GM12865 (cell line): ENCODE results near the gene MS4A8.
"Not testable (repeated sequence)": the region's sequence is repeated elsewhere in the genome, so short reads cannot be mapped to it uniquely, and the experiment has no call there.

ENCODE experiments used
- DNase-seq: peaks from one replicate; pipeline ENCODE4 v3.0.0; 2010; ENCODE audit warnings: low read depth
- H3K4me3 ChIP-seq: 2 replicates; pipeline ENCODE4 v1.5.1; 2011; ENCODE audit warnings: mild to moderate bottlenecking, low read depth, low read length, control low read depth
- TF ChIP-seq, protein P1 (sequence below): IDR thresholded peaks from 2 replicates; pipeline ENCODE4 v1.5.1; 2011; ENCODE audit warnings: low read length, control low read depth, low read depth, inconsistent platforms; ENCODE audit not compliant: insufficient read depth; ENCODE audit errors: missing control alignments

The MS4A8 gene, protein sequence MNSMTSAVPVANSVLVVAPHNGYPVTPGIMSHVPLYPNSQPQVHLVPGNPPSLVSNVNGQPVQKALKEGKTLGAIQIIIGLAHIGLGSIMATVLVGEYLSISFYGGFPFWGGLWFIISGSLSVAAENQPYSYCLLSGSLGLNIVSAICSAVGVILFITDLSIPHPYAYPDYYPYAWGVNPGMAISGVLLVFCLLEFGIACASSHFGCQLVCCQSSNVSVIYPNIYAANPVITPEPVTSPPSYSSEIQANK

GRCh38 chr11:60699284-60699691 lies at the start of gene MS4A8:
TSS of gene MS4A8 (plus strand) at chr11:60699612. CDS start at chr11:60700861, 1,249 bp downstream.
- TF ChIP-seq, protein P1, sequence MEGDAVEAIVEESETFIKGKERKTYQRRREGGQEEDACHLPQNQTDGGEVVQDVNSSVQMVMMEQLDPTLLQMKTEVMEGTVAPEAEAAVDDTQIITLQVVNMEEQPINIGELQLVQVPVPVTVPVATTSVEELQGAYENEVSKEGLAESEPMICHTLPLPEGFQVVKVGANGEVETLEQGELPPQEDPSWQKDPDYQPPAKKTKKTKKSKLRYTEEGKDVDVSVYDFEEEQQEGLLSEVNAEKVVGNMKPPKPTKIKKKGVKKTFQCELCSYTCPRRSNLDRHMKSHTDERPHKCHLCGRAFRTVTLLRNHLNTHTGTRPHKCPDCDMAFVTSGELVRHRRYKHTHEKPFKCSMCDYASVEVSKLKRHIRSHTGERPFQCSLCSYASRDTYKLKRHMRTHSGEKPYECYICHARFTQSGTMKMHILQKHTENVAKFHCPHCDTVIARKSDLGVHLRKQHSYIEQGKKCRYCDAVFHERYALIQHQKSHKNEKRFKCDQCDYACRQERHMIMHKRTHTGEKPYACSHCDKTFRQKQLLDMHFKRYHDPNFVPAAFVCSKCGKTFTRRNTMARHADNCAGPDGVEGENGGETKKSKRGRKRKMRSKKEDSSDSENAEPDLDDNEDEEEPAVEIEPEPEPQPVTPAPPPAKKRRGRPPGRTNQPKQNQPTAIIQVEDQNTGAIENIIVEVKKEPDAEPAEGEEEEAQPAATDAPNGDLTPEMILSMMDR: no peak
- DNase-seq: no peak
- H3K4me3 ChIP-seq: no peak within 1 kb of the TSS

DNA sequence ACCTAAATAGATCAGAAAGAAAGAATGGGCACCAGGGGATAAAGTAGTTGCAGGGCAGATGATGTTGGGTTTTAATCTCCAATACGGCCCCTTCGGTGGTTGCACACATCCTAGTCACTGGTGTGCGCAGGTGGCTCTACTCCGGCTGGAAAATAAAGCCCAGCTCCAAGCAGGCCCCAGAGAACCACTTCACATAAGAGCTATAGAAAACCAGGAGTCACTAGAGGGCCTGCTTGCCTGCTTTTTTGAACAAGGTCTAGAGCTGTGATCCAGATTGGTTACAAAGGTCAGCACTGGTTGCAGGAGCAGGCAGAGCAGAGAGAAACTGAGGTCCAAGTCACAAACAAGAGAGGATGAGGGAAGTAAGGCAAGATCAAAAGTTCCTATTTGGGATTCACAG lies 41.5 kb upstream of the MS4A8 start:
- no peak overlapping the region for H3K4me3 ChIP-seq
- peak; percentile 25 for DNase-seq
- TF ChIP-seq, protein P1: no peak

DNA sequence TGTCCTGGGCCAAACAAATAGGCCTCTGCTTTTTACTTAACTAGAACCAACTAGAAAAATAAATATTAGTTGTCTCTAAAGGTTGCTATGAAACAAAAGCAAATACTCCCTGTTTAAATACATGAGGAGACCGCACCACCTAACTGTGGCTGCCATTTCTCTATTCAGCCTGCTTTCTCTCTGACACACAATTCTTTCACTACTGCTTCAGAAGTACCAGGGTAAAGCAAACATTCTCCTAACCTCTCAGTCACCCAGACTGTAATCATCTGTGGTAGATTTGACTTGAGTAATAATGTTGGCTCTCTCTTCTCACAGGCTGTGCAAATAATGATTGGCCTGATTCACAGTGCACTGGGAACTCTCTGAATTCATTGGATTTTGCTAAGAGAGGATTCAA lies 41.0 kb upstream of the MS4A8 start:
- TF ChIP-seq, protein P1: no peak
- H3K4me3 ChIP-seq: no peak overlapping the region
- DNase-seq: no peak

GRCh38 chr11:60672255-60672654 lies 27.2 kb upstream of the MS4A8 start:
- TF ChIP-seq, protein P1: no peak
- H3K4me3 ChIP-seq: no peak overlapping the region
- DNase-seq: no peak

DNA sequence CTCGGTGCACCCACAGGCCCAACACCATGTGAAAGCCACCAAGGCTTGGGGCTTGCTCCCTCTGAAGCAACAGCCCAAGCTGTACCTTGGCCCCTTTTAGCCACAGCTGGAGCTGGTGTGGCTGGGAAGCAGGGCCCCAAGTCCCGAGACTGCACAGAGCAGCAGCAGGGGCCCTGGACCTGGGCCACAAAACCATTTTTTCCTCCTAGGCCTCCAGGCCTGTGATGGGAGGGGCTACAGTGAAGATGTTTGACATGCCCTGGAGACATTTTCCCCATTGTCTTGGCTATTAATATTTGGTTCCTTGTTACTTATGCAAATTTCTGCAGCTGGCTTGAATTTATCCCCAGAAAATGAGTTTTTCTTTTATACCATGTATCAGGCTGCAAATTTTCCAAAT lies 21.2 kb upstream of the MS4A8 start:
- not testable (repeated sequence) for H3K4me3 ChIP-seq, DNase-seq

DNA sequence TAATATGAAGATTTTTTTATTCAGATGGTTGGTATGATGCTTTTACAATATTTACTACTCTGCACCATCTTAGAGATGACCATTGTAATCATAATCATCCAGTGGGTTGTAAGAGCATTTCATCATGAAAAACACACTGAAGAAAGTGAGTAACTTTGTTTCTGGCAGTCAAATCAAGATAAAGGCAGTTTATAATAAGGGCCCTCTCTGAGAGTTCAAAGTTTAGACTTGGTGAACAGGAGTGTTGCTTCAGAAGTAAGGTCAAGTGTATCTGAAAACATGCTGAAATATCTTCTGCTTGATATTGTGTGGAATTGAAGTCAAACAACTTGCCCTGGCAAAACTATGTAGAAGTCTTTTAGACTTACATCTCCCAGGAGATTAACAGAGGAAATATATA lies 19.5 kb upstream of the MS4A8 start:
- H3K4me3 ChIP-seq: no peak overlapping the region
- no peak for DNase-seq
- TF ChIP-seq, protein P1: no peak

DNA sequence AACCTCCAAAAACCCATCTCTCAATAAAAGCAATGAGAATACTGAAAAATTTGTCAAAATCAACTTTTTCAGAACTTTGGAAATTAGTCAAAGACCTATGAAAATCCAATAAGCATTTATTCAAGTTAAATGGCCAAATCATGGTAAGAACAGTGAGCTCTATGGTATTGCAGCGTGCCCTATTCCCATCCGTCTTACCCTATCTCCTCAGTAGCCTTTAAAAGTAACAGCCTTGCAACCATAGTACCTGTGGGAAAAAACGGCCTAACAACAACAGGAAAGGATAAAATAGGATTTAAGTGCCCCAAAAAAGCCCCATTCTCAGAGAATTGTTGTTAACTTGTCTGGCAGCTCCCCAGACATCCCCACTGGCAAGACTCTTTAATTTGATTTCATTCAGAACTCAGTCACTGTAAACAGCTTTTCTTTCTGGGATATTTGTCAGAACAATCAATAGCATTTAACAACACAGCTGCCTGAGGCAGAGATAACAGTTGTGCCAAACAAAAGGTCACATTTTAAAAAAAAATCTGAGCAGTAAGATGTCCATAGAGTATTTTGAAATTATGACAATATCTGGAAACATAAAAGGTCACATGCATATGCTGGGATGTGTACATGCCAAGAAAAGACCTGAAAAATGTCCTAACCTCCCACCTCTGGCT lies 18.8 kb upstream of the MS4A8 start:
- TF ChIP-seq, protein P1: no peak
- DNase-seq: no peak
- H3K4me3 ChIP-seq: no peak overlapping the region

DNA sequence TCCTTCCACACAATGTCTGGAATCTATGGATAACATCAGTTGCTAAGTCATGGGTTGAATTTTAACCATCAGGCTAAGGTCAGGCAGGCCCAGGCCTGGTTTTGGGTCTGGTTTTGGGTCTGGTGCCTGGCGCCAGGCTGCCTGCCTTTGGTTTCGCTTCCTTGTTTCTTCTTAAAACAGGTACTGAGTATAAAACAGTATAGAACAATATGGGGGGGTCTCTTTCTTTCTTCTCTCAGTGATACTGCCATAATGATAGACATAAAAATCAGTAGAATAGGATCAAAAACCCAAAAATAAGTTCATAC lies 14.9 kb upstream of the MS4A8 start:
- DNase-seq: peak; percentile 64
- H3K4me3 ChIP-seq: peak overlapping the region; percentile 47
